ENCODE results near the gene PIP5K1C.

The PIP5K1C gene

DNA sequence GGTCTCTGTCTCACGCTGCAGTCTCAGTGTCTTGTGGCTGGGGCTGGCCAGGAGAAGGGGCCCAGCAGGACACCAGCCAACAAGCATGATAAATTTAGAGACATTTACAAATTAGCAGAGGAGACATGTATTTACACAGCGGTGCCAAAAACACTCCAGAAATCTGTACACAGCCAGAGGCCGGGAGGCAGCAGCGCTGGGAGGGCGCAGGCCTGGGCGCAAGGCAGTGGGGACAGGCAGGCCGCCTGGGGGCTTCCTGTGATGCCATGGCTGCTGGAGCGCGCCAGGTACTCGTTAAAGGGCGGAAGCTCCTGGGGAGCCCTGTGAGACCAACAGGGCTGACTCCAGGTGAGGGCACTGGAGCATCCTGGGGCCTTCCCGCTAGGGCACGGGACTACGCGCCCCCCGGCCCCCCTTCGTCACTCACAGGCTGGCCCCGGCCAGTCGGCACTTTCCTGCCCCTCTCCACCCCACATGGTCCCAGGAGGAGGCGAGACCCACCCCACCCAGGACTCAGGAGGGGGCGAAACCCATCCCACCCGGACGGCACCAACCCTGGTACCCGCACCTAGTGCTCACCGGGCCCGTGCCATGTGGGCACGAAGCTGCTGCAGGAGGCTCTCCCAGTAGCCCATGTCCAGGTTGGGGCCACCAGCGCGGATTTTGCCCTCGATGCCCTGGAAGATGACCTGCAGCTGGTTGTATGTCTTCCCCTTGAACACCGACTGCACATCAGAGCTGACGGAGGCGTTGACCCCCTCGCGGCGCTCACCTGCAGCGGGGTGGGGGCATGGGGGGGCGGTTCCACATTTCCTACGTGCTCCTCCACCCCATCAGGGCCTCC, 86.2 kb downstream of the PIP5K1C start:
- DNase-seq (ENCODE audit: low read depth, low spot score), result no peak
- no peak overlapping the region for H3K4me3 ChIP-seq (ENCODE audit: low read depth, low read length)
- in situ Hi-C loops (cut with HindIII; ENCODE audit: low sequenced_read_pairs), result no loop called here
- TF ChIP-seq, protein P1, sequence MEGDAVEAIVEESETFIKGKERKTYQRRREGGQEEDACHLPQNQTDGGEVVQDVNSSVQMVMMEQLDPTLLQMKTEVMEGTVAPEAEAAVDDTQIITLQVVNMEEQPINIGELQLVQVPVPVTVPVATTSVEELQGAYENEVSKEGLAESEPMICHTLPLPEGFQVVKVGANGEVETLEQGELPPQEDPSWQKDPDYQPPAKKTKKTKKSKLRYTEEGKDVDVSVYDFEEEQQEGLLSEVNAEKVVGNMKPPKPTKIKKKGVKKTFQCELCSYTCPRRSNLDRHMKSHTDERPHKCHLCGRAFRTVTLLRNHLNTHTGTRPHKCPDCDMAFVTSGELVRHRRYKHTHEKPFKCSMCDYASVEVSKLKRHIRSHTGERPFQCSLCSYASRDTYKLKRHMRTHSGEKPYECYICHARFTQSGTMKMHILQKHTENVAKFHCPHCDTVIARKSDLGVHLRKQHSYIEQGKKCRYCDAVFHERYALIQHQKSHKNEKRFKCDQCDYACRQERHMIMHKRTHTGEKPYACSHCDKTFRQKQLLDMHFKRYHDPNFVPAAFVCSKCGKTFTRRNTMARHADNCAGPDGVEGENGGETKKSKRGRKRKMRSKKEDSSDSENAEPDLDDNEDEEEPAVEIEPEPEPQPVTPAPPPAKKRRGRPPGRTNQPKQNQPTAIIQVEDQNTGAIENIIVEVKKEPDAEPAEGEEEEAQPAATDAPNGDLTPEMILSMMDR (IDR thresholded peaks at IDR 0.05; ENCODE audit: low read depth, low read length), result no peak

DNA sequence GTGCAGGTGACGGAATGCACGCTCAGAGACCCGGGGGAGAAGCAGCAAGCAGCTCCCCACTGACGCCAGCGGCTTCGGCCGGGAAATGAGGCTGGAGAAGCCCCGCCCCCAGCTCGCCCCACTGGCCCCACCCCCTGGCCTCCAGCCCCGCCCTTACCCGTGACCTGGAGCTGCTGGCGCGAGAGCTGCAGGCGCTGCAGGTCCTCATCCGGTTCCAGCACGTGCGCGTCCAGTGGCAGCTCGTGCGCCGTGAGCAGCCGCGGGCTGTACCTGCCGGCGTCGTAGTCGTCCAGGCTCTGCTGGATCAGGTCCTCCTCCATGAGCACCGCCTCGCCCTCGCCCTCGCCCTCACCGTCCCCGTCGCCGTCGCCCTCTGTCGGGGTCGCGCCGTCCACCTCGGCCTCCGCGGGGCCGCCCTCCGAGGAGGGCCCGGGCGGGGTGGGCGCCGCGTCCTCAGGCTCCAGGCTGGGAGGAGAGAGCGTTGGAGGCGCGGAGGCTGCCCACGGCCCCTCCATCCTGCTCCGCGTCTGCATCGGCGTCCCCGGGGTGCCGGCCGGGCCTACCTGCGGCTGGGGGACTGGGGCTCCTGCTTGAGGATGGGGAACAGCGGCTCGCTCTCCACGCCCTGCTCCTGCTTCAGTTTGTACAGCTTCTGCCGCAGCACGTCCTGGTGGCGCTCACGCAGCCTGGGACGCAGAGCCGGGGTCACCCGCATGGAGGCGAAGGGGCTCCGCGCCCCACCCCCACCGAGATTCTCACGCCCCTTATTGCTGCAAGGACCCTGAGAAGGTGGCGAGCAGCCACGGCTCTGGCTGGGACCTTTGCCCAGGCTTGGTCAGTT, 87.1 kb downstream of the PIP5K1C start:
- no peak overlapping the region for H3K4me3 ChIP-seq (ENCODE audit: low read depth, low read length)
- in situ Hi-C loops (cut with HindIII; ENCODE audit: low sequenced_read_pairs), result no loop called here
- TF ChIP-seq, protein P1 (IDR thresholded peaks at IDR 0.05; ENCODE audit: low read depth, low read length), result no peak
- no peak for DNase-seq (ENCODE audit: low read depth, low spot score)

- DNase-seq (ENCODE audit: low read depth, low spot score), result no peak
- TF ChIP-seq, protein P1 (IDR thresholded peaks at IDR 0.05; ENCODE audit: low read depth, low read length), result no peak
- H3K4me3 ChIP-seq (ENCODE audit: low read depth, low read length), result no peak overlapping the region
- in situ Hi-C loops (cut with HindIII; ENCODE audit: low sequenced_read_pairs), result no loop called here
Measured at GRCh38 chr19:3612330-3612729, 87.9 kb downstream of the PIP5K1C start.

- no peak for DNase-seq (ENCODE audit: low read depth, low spot score)
- H3K4me3 ChIP-seq (ENCODE audit: low read depth, low read length), result no peak overlapping the region
- in situ Hi-C loops (cut with HindIII; ENCODE audit: low sequenced_read_pairs), result no loop called here
- TF ChIP-seq, protein P1 (IDR thresholded peaks at IDR 0.05; ENCODE audit: low read depth, low read length), result no peak
Measured at GRCh38 chr19:3611841-3612240, 88.4 kb downstream of the PIP5K1C start.

GRCh38 chr19:3610745-3611717, 89.2 kb downstream of the PIP5K1C start:
- H3K4me3 ChIP-seq (ENCODE audit: low read depth, low read length), result no peak overlapping the region
- no peak for DNase-seq (ENCODE audit: low read depth, low spot score)
- TF ChIP-seq, protein P1 (IDR thresholded peaks at IDR 0.05; ENCODE audit: low read depth, low read length), result no peak
- in situ Hi-C loops (cut with HindIII; ENCODE audit: low sequenced_read_pairs), result no loop called here
